Lower lobe of right lung (tissue), 2 donors: ENCODE measurements around the gene NFATC1. TPM values are rescaled to one million over a fixed set of nuclear protein-coding genes. Genes with fewer than 3 reads are reported as not detected.
A peak's percentile ranks its signal among the peaks of the same experiment; 100 is the strongest.

Experiments
- ATAC-seq, 2 donors: fragments of 200-7000 bp; cut with Tn5 transposase; one replicate each; pipeline ENCODE4 v1.9.1; 2020 to 2022; ENCODE audit warnings: mild to moderate bottlenecking in 2 of 2, moderate library complexity in 2 of 2
- DNase-seq: peaks from one replicate; pipeline ENCODE4 v3.0.0-alpha.2; 2020
- H3K27ac ChIP-seq: fragments of 200-600 bp; one replicate; pipeline ENCODE4 v1.8.0; 2022
- H3K27me3 ChIP-seq: fragments of 200-600 bp; one replicate; pipeline ENCODE4 v1.8.0; 2022; ENCODE audit warnings: low read depth
- H3K36me3 ChIP-seq: fragments of 200-600 bp; one replicate; pipeline ENCODE4 v1.8.0; 2022; ENCODE audit warnings: mild to moderate bottlenecking
- H3K4me1 ChIP-seq: fragments of 200-600 bp; one replicate; pipeline ENCODE4 v1.8.0; 2022
- H3K4me3 ChIP-seq: fragments of 200-600 bp; one replicate; pipeline ENCODE4 v1.8.0; 2022; ENCODE audit warnings: mild to moderate bottlenecking
- H3K9me3 ChIP-seq: fragments of 200-600 bp; one replicate; pipeline ENCODE4 v1.8.0; 2022
- CTCF ChIP-seq: fragments of 200-600 bp; IDR thresholded peaks from one replicate; pipeline ENCODE4 v1.8.0; 2022; ENCODE audit warnings: antibody characterized with exemption, mild to moderate bottlenecking
- intact Hi-C: fragments of 100-400 bp; cut with DNase I; formaldehyde crosslinking; loops from one replicate; pipeline ENCODE4 v1.11.0; 2022
- total RNA-seq: library from RNA; stranded (reverse); fragmentation: NEBNext Ultra II Directional; extraction: Animal tissue kit (Norgen Biotek cat#: 25700); gene quantifications from one replicate; pipeline ENCODE4 v1.2.1, GENCODE V29; 2021
- donor health status: DM: no; HTN: yes; CAD: no; lungs with severe emphysema.

Gene NFATC1
- total RNA-seq, 1 donor from 2014 or later = 21.4 TPM

GRCh38 chr18:79393181-79393634, 2.5 kb upstream of the NFATC1 start:
- Histone ChIP-seq H3K9me3 (no peaks in the 10 kb centered on the region), H3K4me3 (peak overlapping the region; percentile 62), H3K27ac (peak overlapping the region; percentile 91), H3K36me3 (no peaks in the 10 kb centered on the region), H3K27me3 (peaks cover 23% of the 10 kb centered on the region), H3K4me1 (peaks cover 25% of the 10 kb centered on the region)
- intact Hi-C loops = no loop called here
- ATAC-seq (peak; percentile 4 to 21), DNase-seq (no peak)
- no peak for TF ChIP-seq CTCF

- Histone ChIP-seq H3K36me3 (no peaks in the 10 kb centered on the region), H3K27ac (peak overlapping the region; percentile 91), H3K27me3 (peaks cover 19% of the 10 kb centered on the region), H3K9me3 (no peaks in the 10 kb centered on the region), H3K4me1 (peaks cover 25% of the 10 kb centered on the region), H3K4me3 (peak overlapping the region; percentile 62)
- DNase-seq (peak; percentile 93), ATAC-seq (peak; percentile 83 to 89)
- intact Hi-C loops = no loop called here
- TF ChIP-seq CTCF = no peak
Measured at GRCh38 chr18:79393635-79394533, 1.8 kb upstream of the NFATC1 start.

GRCh38 chr18:79394534-79395307, 1.0 kb upstream of the NFATC1 start:
- Histone ChIP-seq H3K9me3 (no peaks in the 10 kb centered on the region), H3K36me3 (no peaks in the 10 kb centered on the region), H3K4me1 (peaks cover 33% of the 10 kb centered on the region), H3K4me3 (peak overlapping the region; percentile 62), H3K27me3 (peaks cover 14% of the 10 kb centered on the region), H3K27ac (peak overlapping the region; percentile 91)
- TF ChIP-seq CTCF = no peak
- peak; percentile 15 to 26 for ATAC-seq
- no peak for DNase-seq
- intact Hi-C loops = no loop called here

- peaks cover 33% of the 10 kb centered on the region for H3K4me1 ChIP-seq
- H3K36me3 ChIP-seq = no peaks in the 10 kb centered on the region
- H3K27me3 ChIP-seq = peaks cover 12% of the 10 kb centered on the region
- ATAC-seq (no peak), DNase-seq (peak; percentile 37)
- H3K4me3 ChIP-seq = peak overlapping the region; percentile 62
- no peaks in the 10 kb centered on the region for H3K9me3 ChIP-seq
- H3K27ac ChIP-seq = peak overlapping the region; percentile 91
- intact Hi-C loops = no loop called here
- no peak for TF ChIP-seq CTCF
Measured at GRCh38 chr18:79395308-79395640, 456 bp upstream of the NFATC1 start.

- ATAC-seq = no peak
Measured at GRCh38 chr18:79396431-79397246, 909 bp downstream of the NFATC1 start.

More at GRCh38 chr18:79396431-79397246, 909 bp downstream of the NFATC1 start:
- H3K4me3 ChIP-seq = peak overlapping the region; percentile 59
- H3K27me3 ChIP-seq = peaks cover 12% of the 10 kb centered on the region
- DNase-seq = peak; percentile 67
- H3K36me3 ChIP-seq = no peaks in the 10 kb centered on the region
- no peaks in the 10 kb centered on the region for H3K9me3 ChIP-seq
- H3K4me1 ChIP-seq = peaks cover 40% of the 10 kb centered on the region
- intact Hi-C loops = no loop called here
- TF ChIP-seq CTCF = no peak
- H3K27ac ChIP-seq = peak overlapping the region; percentile 78
